Left lung (tissue), 10 donors: Measurements from ENCODE around the gene DGKI. TPM values are rescaled to one million over a fixed set of nuclear protein-coding genes. Genes with fewer than 3 reads are reported as not detected.
A peak's percentile ranks its signal among the peaks of the same experiment; 100 is the strongest.

ENCODE experiments used
- ATAC-seq: fragments of 200-7000 bp; cut with Tn5 transposase; one replicate; pipeline ENCODE4 v1.9.1; 2020; ENCODE audit warnings: moderate library complexity
- DNase-seq, 4 donors: peaks; one replicate each; pipeline ENCODE4 v3.0.0-alpha.2; 2013 to 2020
- H3K27ac ChIP-seq, 2 donors: fragments of 200-600 bp; sonication (generic) in 1 of 2; one replicate each; pipeline versions ENCODE4 v1.5.0 to v1.8.0; 2020 to 2021
- H3K27me3 ChIP-seq, 2 donors: fragments of 200-600 bp; sonication (generic) in 1 of 2; one replicate each; pipeline versions ENCODE4 v1.5.0 to v1.8.0; 2020 to 2021
- H3K36me3 ChIP-seq, 2 donors: fragments of 200-600 bp; sonication (generic) in 1 of 2; one replicate each; pipeline versions ENCODE4 v1.5.0 to v1.8.0; 2020 to 2021
- H3K4me1 ChIP-seq, 2 donors: fragments of 200-600 bp; one replicate each; pipeline ENCODE4 v1.8.0; 2021
- H3K4me3 ChIP-seq, 2 donors: fragments of 200-600 bp; sonication (generic) in 1 of 2; one replicate each; pipeline versions ENCODE4 v1.5.0 to v1.8.0; 2020 to 2021; ENCODE audit warnings: mild to moderate bottlenecking in 1 of 2
- H3K9me3 ChIP-seq, 2 donors: fragments of 200-600 bp; sonication (generic) in 1 of 2; one replicate each; pipeline versions ENCODE4 v1.5.0 to v1.8.0; 2020 to 2021
- intact Hi-C, 2 donors: fragments of 100-400 bp; cut with DNase I; formaldehyde crosslinking; loops; one replicate each; pipeline versions ENCODE4 v1.11.2 to v1.14.2; 2022
- polyA plus RNA-seq, 6 donors: library from polyadenylated mRNA; unstranded; fragments of 120-200 nt; gene quantifications; one replicate each; pipeline ENCODE4 v1.2.1, GENCODE V29; 2013; ENCODE audit not compliant: insufficient read length in 6 of 6
- total RNA-seq, 2 donors: library from RNA; stranded (reverse); fragmentation: NEBNext Ultra II Directional; extraction: Animal tissue kit (Norgen Biotek cat#: 25700); gene quantifications; one replicate each; pipeline ENCODE4 v1.2.1, GENCODE V29; 2021
- TF ChIP-seq, protein P1 (sequence below), 2 donors: fragments of 200-600 bp; sonication (generic) in 1 of 2; IDR thresholded peaks; one replicate each; pipeline versions ENCODE4 v1.5.0 to v1.8.0; 2021; ENCODE audit warnings: antibody characterized with exemption in 2 of 2
- donor health status: DM: no; HTN: yes; CAD: no.
- donor health status: DM: no; HTN: no; CAD: no.

The DGKI gene
- total and polyA plus RNA-seq, 8 donors: 0.34 to 1.4 (median 0.50) TPM

DNA sequence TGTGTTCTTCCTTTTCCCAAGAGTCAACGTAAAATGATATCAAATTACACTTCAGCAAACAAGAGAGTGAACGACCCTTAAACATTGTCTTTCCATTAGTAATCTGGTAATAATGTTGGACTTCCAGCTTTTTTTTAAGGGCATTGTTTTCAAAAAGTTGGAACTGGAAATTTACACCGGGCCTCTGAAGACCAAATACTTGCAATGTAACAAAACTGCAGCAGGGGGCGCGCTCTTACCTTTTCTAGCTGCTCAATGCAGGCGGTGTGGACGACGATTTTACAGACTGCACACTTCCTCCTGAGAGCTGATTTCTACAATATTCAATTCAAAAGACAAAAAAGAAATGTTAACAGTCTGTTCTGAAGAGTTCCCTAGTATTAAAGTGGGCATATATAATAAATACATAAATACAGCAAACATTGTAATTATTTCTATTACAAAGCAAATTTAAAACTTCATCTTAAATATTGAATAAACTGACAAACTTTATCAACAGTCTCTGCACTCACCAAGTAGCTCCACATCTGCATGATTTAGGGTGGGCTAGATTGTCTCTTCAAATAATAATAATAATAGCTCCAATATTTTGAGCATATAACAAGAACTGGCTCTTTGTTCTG is 190.4 kb downstream of the DGKI start:
- ATAC-seq: peak; percentile 97
- Histone ChIP-seq H3K4me1 (peaks cover 3 to 5% of the 10 kb centered on the region in 2 donors), H3K36me3 (no peaks in the 10 kb centered on the region), H3K4me3 (no peak overlapping the region), H3K27me3 (no peaks in the 10 kb centered on the region), H3K9me3 (no peaks in the 10 kb centered on the region), H3K27ac (no peak overlapping the region)
- TF ChIP-seq, protein P1, sequence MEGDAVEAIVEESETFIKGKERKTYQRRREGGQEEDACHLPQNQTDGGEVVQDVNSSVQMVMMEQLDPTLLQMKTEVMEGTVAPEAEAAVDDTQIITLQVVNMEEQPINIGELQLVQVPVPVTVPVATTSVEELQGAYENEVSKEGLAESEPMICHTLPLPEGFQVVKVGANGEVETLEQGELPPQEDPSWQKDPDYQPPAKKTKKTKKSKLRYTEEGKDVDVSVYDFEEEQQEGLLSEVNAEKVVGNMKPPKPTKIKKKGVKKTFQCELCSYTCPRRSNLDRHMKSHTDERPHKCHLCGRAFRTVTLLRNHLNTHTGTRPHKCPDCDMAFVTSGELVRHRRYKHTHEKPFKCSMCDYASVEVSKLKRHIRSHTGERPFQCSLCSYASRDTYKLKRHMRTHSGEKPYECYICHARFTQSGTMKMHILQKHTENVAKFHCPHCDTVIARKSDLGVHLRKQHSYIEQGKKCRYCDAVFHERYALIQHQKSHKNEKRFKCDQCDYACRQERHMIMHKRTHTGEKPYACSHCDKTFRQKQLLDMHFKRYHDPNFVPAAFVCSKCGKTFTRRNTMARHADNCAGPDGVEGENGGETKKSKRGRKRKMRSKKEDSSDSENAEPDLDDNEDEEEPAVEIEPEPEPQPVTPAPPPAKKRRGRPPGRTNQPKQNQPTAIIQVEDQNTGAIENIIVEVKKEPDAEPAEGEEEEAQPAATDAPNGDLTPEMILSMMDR (IDR thresholded peaks at IDR 0.05): peak; percentile 73 to 81
- intact Hi-C loops: loop anchor here in 1 of 2 donors (5.0 to 10.0 kb wide), 2 partner anchors 241 to 348 kb away; partner anchors contain the start of gene CREB3L2
- DNase-seq: peak; percentile 47 to 77 (median 72)

DNA sequence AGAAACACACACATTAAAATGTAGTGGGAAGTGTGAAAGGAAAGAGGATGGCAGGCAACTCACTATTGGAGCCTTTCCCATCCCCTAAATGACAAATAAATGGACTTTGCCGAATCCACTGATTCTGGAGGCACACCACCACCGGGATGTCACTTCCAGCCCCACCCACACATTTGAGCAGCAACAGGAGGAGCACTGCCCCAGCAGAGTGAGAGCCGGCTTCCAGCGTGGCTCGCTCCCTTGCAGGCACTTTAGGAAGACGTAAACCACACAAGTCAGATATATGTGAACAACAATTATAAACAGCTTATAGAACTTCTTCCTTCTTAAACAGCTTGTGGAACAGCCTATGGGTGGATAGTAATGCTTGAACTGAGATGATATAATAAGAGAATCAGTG is 191.0 kb downstream of the DGKI start:
- TF ChIP-seq, protein P1 (IDR thresholded peaks at IDR 0.05): no peak
- Histone ChIP-seq H3K4me1 (peaks cover 3 to 5% of the 10 kb centered on the region in 2 donors), H3K9me3 (no peaks in the 10 kb centered on the region), H3K4me3 (no peak overlapping the region), H3K27ac (no peak overlapping the region), H3K36me3 (no peaks in the 10 kb centered on the region), H3K27me3 (no peaks in the 10 kb centered on the region)
- intact Hi-C loops: loop anchor here in 1 of 2 donors (5.0 to 10.0 kb wide), 2 partner anchors 241 to 349 kb away; partner anchors contain the start of gene CREB3L2
- no peak for ATAC-seq
- DNase-seq: peak in 1 of 4 donors; percentile 1

DNA sequence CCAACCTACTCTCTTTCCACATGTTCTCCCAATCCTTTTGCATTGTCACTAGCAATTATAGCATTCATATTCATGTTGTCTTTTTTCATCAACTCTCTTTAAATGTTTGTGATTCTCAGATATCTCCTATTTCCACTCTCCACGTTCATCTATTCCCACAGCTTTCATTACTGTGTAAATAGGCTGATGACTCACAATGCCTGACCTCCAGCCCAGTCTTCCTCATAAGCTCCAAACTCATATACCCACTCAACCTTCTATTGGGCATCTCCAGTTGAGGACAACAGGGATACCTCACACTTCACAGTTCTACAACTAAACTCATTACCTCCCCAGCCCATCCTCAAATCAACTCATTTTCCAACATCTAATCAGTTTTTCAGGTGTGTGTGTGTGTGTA is 194.1 kb downstream of the DGKI start:
- Histone ChIP-seq H3K27me3 (no peaks in the 10 kb centered on the region), H3K9me3 (no peaks in the 10 kb centered on the region), H3K4me3 (no peak overlapping the region), H3K27ac (no peak overlapping the region), H3K4me1 (peaks cover 3 to 5% of the 10 kb centered on the region in 2 donors), H3K36me3 (no peaks in the 10 kb centered on the region)
- ATAC-seq (no peak), DNase-seq (no peak)
- intact Hi-C loops: loop anchor here in 1 of 2 donors (10.0 kb wide), 1 partner anchor 352 kb away; the partner anchor contains the start of gene CREB3L2
- TF ChIP-seq, protein P1 (IDR thresholded peaks at IDR 0.05): no peak

DNA sequence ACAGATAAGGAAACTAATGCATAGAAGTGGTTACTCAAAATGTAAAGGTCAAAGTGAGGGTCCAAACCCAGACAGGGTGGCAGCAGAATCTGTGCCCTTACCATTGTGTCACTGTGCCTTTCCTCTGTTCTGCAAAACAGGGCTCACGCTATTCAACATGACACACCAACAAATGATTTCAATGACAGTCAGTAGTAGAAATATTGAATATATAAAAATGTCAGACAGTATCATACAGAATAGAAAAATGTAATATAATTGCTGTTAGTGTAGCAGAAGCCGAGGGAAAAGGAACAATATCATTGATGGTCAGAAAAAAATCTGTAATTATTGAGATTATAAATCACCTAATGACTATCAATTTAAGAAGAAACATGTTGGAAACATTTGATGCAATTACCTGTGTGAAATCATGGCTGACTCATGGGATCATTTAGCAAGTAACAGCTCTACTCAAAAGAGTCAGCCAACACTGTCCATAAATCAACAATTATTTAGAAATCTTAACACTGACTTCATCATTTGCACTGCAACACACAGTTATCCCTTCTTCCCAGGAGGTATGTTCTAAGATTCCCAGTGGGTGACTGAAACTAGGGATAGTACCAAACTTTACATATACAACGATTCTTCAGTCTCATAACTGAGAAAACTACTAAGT is 198.7 kb downstream of the DGKI start:
- H3K27me3 ChIP-seq: no peaks in the 10 kb centered on the region
- TF ChIP-seq, protein P1 (IDR thresholded peaks at IDR 0.05): no peak
- ATAC-seq (no peak), DNase-seq (no peak)
- H3K9me3 ChIP-seq: no peaks in the 10 kb centered on the region
- intact Hi-C loops: no loop called here
- no peaks in the 10 kb centered on the region for H3K36me3 ChIP-seq
- H3K4me1 ChIP-seq: no peaks in the 10 kb centered on the region
- H3K4me3 ChIP-seq: no peak overlapping the region
- H3K27ac ChIP-seq: no peak overlapping the region

DNA sequence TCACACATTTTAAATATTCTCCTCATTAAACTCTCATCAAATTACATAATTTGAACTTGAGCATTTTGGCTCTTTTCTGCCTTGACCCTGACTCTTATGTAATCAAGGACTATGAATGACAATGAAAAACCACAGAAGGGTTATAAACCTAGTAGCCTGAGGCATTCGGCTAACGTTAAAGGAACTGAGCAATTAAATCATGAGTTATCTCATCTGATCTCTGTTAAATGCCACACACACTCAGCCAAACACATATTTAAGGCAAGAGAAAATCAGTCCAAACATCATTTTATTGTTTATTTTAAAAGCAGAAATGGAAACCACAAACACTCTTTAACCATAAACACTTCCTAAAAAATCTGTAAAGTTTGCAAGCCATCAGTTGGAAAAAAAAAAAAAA is 204.3 kb downstream of the DGKI start:
- TF ChIP-seq, protein P1 (IDR thresholded peaks at IDR 0.05): no peak
- intact Hi-C loops: no loop called here

More for the DNA sequence above, 204.3 kb downstream of the DGKI start:
- H3K9me3 ChIP-seq: no peaks in the 10 kb centered on the region
- no peak overlapping the region for H3K4me3 ChIP-seq
- no peaks in the 10 kb centered on the region for H3K36me3 ChIP-seq
- no peaks in the 10 kb centered on the region for H3K4me1 ChIP-seq
- ATAC-seq (peak; percentile 25), DNase-seq (peak in 1 of 4 donors; percentile 2)
- no peaks in the 10 kb centered on the region for H3K27me3 ChIP-seq
- H3K27ac ChIP-seq: no peak overlapping the region
